HG02943 (cell line): ENCODE data around the gene CPEB2.
"Not testable (repeated sequence)": the region's sequence is repeated elsewhere in the genome, so short reads cannot be mapped to it uniquely, and the experiment has no call there.

Experiments used
- ATAC-seq: cut with Tn5 transposase; IDR thresholded peaks from one replicate; pipeline ENCODE4 v1.9.1; 2021; ENCODE audit warnings: mild to moderate bottlenecking, low read depth, moderate library complexity; ENCODE audit not compliant: unreplicated experiment

CPEB2 gene

DNA sequence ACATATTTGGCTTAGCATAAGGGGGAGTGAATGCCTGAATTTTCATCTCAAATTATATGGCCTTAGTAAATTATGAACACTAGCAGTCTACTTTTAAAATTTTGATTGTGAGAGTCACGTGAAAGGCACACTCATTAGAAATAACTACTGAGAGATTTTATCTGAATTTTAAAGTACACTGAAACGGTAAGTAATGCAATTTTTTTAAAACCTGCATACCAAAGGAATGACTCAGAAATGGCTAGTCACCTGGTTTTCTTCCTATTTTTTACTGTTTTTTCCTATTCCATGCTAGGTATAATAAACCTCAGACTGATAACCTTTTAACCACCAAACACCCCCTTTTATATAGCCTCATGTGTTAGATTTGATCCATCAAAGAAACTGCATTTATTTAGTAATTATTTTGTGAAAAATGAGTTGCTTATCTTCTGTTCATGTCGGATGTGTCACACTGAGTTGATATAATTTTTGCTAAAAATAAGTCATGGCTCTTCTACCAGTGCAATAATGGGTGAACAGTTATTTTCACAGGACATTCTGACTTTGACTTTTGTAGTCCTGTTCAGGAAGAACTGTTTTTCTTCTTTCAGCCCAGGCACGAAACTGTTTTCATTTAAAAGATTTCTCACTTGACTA, 40.4 kb downstream of the CPEB2 start:
- ATAC-seq = no peak

DNA sequence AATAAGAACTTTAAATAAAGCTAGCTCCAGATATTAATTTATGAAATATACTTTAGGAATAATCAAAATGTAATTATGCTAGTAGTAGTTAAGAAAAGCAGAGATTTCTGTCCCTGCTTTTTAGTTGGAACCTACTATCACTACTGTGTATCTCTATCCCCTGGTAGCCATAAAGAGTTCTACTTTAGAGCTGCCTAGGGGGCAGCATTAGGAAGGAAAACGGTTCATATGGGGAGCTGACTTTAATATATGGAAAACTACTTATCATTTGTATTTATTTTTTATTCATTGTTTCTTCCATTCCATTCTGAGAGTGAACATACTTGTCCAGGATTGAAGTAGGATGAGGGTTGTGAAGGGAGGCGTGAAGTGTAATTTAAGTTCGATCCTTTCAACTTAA, 40.9 kb downstream of the CPEB2 start:
- ATAC-seq = no peak

- ATAC-seq = no peak
Observed at GRCh38 chr4:15043922-15044321, 41.6 kb downstream of the CPEB2 start.

DNA sequence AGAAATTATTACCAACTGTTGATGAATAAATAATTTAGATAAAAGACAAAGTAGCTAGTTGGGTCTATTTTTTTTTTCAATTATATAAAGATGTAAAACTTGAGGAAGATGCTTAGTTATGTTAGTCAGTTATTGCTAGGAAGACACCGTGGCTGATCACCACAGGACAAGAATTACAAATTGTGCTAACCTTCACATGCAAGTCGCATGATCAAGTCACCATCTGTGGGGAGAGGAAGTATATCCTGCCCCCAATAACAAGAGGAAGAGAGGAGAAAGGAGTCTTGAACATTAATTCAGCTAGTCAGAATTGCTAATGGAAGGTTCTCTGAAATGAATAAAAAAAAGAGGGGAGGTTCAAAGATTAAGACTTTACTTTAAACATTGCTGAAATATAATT, 52.3 kb downstream of the CPEB2 start:
- no peak for ATAC-seq

DNA sequence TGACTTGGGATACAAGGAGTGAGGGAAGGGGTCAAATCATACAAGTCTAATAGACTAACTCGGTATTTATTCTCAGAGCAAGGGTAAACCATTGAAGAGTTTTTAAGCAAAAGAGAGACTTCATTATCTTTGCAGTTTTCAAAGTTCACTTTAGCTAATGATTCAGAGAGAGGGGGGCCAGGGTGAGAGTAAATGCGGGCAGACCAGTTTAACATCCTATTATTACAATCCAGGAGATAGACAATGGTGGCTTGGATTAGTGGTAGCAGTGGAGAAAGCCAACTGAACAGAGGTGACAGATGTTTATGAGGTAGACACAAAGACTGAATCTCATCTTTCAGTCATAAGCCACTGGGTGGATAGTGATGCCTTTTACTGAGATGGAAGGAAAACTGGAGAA, 57.9 kb downstream of the CPEB2 start:
- ATAC-seq = no peak

DNA sequence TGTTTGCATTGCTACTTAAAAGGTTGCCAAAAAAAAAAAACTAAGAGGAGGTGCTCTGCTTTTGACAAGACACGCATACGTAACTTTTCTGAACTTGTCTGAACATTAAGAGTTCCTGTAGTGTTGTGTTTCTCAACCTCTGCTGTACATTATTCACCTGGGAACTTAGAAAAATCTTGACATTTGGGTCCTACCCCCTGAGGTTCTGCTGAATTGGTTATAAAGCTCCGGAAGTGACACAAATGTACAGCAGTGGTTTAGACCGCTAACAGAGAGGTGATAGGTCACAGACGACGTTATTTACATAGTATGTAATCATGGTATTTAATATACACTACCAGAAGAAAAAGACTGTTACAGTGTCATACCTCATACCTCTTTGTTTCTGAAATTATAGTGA, 61.1 kb downstream of the CPEB2 start:
- ATAC-seq = no peak

GRCh38 chr4:15065516-15065915, 63.2 kb downstream of the CPEB2 start:
- ATAC-seq = no peak

DNA sequence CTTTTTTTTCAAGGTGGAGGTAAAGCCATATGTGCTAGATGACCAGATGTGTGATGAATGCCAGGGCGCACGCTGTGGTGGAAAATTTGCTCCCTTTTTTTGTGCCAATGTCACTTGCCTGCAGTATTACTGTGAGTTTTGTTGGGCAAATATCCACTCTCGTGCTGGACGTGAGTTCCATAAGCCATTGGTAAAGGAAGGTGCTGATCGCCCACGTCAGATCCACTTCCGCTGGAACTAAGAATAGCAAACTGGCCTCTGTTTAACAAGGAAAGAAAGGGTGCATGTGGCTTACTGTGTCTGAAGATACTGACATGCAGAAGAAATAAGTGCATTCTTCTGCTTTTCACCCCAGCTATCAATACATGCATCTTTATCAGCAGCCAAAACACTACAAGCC, 63.9 kb downstream of the CPEB2 start:
- no peak for ATAC-seq

DNA sequence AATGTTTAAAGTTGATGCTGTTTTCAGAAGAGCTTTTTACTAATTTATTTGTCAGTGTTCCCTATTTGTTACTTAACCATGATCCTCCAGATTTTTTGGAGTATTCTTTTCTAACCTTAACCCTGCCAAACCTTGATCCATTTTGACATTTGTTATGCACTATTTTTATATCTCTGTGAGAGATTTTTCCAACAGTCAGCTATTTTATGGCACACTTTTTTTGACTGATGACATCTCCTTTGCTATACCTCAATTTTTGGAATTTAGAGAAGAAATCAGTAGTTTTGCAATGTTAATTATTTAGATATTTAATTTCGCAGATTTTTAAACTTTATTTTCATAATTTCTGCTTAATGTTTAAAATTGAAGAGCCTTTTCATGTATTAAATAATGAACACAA, 66.0 kb downstream of the CPEB2 start:
- no peak for ATAC-seq

- no peak for ATAC-seq
Observed at GRCh38 chr4:15075875-15076274, 73.6 kb downstream of the CPEB2 start.

GRCh38 chr4:15077969-15078368, 75.7 kb downstream of the CPEB2 start:
- no peak for ATAC-seq

DNA sequence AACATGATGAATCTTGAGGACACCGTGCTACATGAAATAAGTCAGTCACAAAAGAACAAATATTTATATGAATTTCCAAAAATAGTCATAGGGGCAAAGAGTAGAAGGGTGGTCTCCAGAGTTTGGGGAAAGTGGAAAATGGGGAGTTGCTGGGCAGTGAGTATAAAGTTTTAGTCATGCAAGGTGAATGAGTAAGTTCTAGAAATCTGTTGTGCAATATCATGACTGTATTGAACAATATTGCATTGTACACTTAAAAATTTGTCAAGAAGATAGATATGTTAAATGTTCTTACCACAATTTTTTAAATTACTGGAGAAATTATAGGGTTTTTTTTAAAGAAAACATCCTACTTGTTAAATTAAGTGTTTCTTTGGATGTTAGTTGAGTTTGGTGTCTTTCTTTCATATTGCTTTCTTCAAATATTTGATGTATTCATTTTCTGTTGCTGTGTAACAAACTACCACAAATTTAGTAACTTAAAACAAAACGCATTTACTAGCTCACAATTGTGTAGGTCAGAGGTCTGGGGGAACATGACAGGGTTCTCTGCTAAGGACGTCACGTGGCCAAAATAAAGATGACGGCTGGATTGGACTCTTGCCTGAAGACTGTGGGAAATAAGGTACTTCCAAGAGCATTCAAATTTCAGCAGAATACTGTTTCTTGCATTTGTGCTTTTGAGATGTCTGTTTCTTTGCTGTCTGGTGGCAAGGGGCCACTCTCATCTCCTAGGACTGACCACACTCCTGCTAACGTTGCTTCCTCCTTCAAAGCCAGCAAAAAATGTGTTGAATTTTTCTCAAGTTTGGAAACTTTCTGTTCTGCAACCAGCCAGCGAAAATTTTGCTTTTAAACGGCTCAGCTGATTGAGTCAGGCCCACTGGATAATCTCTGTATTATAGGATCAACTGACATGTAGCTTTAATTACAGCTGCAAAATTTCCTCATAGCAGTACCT, 76.7 kb downstream of the CPEB2 start:
- ATAC-seq = no peak

DNA sequence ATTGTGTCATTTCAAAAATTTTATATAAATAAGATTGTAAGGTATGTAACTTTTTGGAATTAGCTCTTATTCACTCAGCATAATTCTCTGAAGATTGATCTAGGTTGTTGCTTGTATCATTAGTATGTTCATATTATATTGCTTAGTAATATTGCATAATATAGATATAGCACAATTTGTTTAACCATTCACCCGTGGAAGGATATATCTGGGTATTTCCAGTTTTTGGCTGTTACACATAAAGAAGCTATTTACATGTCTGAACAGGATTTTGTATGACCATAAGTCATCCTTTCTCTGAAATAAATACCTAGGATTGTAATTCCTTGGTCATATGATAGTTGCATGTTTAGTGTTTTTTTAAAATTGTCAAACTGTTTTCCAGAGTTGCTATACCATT, 82.5 kb downstream of the CPEB2 start:
- no peak for ATAC-seq

DNA sequence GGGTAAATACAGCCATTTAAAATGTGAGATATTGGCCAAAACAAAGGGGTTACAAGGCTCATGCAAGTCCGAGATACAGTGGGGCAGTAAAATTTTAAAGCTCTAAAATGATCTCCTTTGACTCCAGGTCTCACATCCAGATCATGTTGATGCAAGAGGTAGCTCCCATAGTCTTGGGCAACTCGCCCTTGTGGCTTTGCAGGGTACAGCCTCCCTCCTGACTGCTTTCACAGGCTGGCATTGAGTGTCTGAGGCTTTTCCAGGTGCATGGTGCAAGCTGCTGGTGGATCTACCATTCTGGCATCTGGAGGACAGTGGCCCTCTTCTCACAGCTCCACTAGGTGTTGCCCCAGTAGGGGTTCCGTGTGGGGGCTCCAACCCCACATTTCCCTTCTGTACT, 83.5 kb downstream of the CPEB2 start:
- ATAC-seq = not testable (repeated sequence)

- ATAC-seq = not testable (repeated sequence)
Observed at GRCh38 chr4:15086259-15086658, 84.0 kb downstream of the CPEB2 start.

GRCh38 chr4:15088394-15089035, 86.2 kb downstream of the CPEB2 start:
- no peak for ATAC-seq

DNA sequence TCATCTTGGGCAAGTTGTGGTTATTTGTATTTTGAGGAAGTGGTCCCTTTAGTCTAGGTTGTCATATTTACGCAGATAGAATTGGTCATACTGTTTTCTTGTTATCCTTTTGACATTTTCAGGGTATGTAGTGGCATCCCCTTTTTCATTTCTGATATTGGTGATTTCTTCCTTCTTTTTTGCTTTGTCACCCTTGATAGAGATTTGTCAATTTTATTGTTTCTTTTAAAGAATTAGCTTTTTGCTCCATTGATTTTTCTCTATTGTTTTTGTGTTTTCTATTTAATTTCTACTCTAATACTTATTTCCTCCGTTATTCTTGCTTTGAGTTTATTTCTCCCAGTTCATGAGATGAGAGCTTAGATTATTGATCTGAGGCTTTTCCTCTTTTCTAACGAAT, 87.7 kb downstream of the CPEB2 start:
- no peak for ATAC-seq

GRCh38 chr4:15100380-15100779, 98.1 kb downstream of the CPEB2 start:
- no peak for ATAC-seq

GRCh38 chr4:15100994-15101695, 98.9 kb downstream of the CPEB2 start:
- no peak for ATAC-seq

GRCh38 chr4:15104825-15105224, 102.5 kb downstream of the CPEB2 start:
- no peak for ATAC-seq

DNA sequence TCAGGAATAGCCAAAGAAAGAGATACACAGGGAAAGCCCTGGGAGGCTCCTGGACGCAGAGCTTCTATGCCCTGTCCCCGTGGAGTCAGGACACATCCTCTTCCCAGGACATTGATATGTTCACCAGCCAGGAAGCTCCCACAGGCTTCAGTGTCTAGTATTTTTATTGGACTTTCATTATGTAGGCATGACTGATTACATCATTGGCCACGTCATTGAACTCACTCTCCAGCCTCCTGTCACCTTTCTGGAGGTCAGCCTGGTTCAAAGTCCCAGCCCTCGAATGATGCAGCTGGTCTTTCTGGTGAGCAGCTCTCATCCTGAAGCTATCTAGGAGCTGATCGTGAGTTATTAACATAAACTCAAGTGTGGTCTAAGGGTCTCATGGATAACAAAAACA, 104.1 kb downstream of the CPEB2 start:
- ATAC-seq = no peak
